ENCODE data around the gene GADD45B. TPM values are rescaled to one million over a fixed set of nuclear protein-coding genes. Genes with fewer than 3 reads are reported as not detected.

The GADD45B gene
- total and polyA plus RNA-seq, 2 donors (not counting 3 experiments of a cell fraction or from before 2014, with no cell fraction given) = 61.3 to 267 TPM

- Histone ChIP-seq H3K9me3 (replicated peaks; ENCODE audit: control insufficient read depth, insufficient read depth, low read length) (no peaks in the 10 kb centered on the region), H3K4me3 (replicated peaks in 1 of 3; ENCODE audit: insufficient read depth in 1 of 3, low read depth in 1 of 3, low read length in 3 of 3) (no peak overlapping the region), H3K79me2 (ENCODE audit: control insufficient read depth, insufficient read depth, low read length) (peaks cover 12% of the 10 kb centered on the region), H4K20me1 (replicated peaks; ENCODE audit: control insufficient read depth, extremely low read depth, insufficient read depth, low read length) (no peaks in the 10 kb centered on the region), H2AFZ (ENCODE audit: low read depth, low read length) (no peak overlapping the region), H3K4me1 (ENCODE audit: control insufficient read depth, extremely low read depth, insufficient read depth, low read length) (peaks cover 8% of the 10 kb centered on the region), H3K9ac (replicated peaks; ENCODE audit: extremely low read depth, insufficient read depth, low read length) (no peak overlapping the region), H3K4me2 (ENCODE audit: insufficient read depth, low read length) (no peak overlapping the region), H3K27me3 (ENCODE audit: control insufficient read depth in 2 of 2, insufficient read depth in 2 of 2, low read length in 2 of 2) (no peaks in the 10 kb centered on the region), H3K9me1 (replicated peaks; ENCODE audit: control insufficient read depth, extremely low read depth, insufficient read depth, low read length) (no peaks in the 10 kb centered on the region), H3K36me3 (ENCODE audit: control insufficient read depth in 2 of 2, extremely low read depth in 1 of 2, insufficient read depth in 2 of 2, low read length in 2 of 2) (peaks cover 0 to 4% of the 10 kb centered on the region in 2 experiments), H3K27ac (ENCODE audit: insufficient read depth, low read depth, low read length) (no peak overlapping the region)
- intact Hi-C loops (cut with micrococcal nuclease) = no loop called here
- dilution Hi-C loops (cut with MboI; ENCODE audit: extremely low pct_ligation_motif_present, low sequenced_read_pairs) = no loop called here
- DNase-seq (ENCODE audit: low read depth, low spot score) = no peak
- ChIA-PET POLR2A (no interaction called here), CTCF (no interaction called here)
- no peak for FAIRE-seq
- TF ChIP-seq, protein P1, sequence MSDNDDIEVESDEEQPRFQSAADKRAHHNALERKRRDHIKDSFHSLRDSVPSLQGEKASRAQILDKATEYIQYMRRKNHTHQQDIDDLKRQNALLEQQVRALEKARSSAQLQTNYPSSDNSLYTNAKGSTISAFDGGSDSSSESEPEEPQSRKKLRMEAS (IDR thresholded peaks at IDR 0.05; ENCODE audit: insufficient read depth, insufficient read length) = no peak
- no peak for TF ChIP-seq EZH2 (IDR thresholded peaks at IDR 0.05; ENCODE audit: borderline replicate concordance, low read depth, low read length, severe bottlenecking)
- no peak for TF ChIP-seq CTCF (IDR thresholded peaks at IDR 0.05; ENCODE audit: extremely low read depth in 1 of 2, insufficient read depth in 1 of 2, low read depth in 1 of 2, low read length in 2 of 2)
- no peak for TF ChIP-seq MYC (IDR thresholded peaks at IDR 0.05; ENCODE audit: low read depth, low read length)
- no peak for TF ChIP-seq JUN (IDR thresholded peaks at IDR 0.05; ENCODE audit: borderline replicate concordance, insufficient read depth, insufficient read length, low read depth)
- TF ChIP-seq FOS (IDR thresholded peaks at IDR 0.05; ENCODE audit: borderline replicate concordance, insufficient read depth, low read length) = no peak
- TF ChIP-seq POLR2A (IDR thresholded peaks at IDR 0.05; ENCODE audit: low read depth, low read length) = no peak
- no peak for TF ChIP-seq GATA2 (IDR thresholded peaks at IDR 0.05; ENCODE audit: insufficient read depth, insufficient read length, low read depth, low read length)
- TF ChIP-seq POLR2AphosphoS5 (IDR thresholded peaks at IDR 0.05; ENCODE audit: insufficient read depth, low read depth, low read length) = no peak
- no TSS peak for BruUV-seq (replicated peaks)
Observed at GRCh38 chr19:2482354-2483038, 6.6 kb downstream of the GADD45B start.

Measured in endothelial cell of umbilical vein (primary cell).